H1 (cell line): ENCODE measurements around the gene UNK. TPM values are rescaled to one million over a fixed set of nuclear protein-coding genes. Genes with fewer than 3 reads are reported as not detected.

ENCODE experiments used
- BACH1 ChIP-seq: IDR thresholded peaks from 2 replicates; pipeline ENCODE4 v1.6.1; 2012; ENCODE audit warnings: low read length, improper control_type of control experiment
- CBX8 ChIP-seq: fragments of 300-800, 300-1000 bp; sonication (generic); IDR thresholded peaks from 2 replicates; pipeline ENCODE4 v1.7.1; 2016; ENCODE audit warnings: low read depth, low read length, borderline replicate concordance
- NANOG ChIP-seq: IDR thresholded peaks from 2 replicates; pipeline ENCODE4 v1.6.1; 2011; ENCODE audit warnings: low read length, low read depth, mild to moderate bottlenecking, inconsistent platforms; ENCODE audit not compliant: insufficient read depth, poor library complexity, severe bottlenecking
- RAD21 ChIP-seq, 2 experiments: IDR thresholded peaks in 1 of 2; conservative IDR thresholded peaks in 1 of 2; 2 replicates each; pipeline ENCODE4 v1.6.1; 2011; ENCODE audit warnings: low read depth in 2 of 2, low read length in 2 of 2, improper control_type of control experiment in 1 of 2, inconsistent platforms in 1 of 2, mild to moderate bottlenecking in 1 of 2, moderate library complexity in 1 of 2
- SIRT6 ChIP-seq: IDR thresholded peaks from one replicate; pipeline ENCODE4 v1.7.1; 2012; ENCODE audit warnings: low read length, inconsistent platforms
- polyA plus RNA-seq, 7 experiments: library from polyadenylated mRNA; depleted of rRNA in 3 of 7; stranded (reverse) in 5 of 7; unstranded in 2 of 7; fragments of >200 nt in 5 of 7; fragments of 200-250 nt in 2 of 7; gene quantifications; 1 replicate in 5 of 7; 2 replicates in 1 of 7; 4 replicates in 1 of 7; pipeline versions ENCODE4 v1.2.1 to v1.2.3, GENCODE V29; 2011 to 2013; ENCODE audit warnings: missing spikeins in 2 of 7, mixed read lengths in 2 of 7
- total RNA-seq: library from RNA; stranded (reverse); fragmentation: NEBNext Ultra II Directional; extraction: Animal tissue kit (Norgen Biotek cat#: 25700); gene quantifications from 2 replicates; pipeline ENCODE4 v1.2.1, GENCODE V29; 2021

The UNK gene
- total and polyA plus RNA-seq, 2 of the 8 experiments (the other 6 are each of a cell fraction or from before 2014, with no cell fraction given) = 24.2 to 33.3 TPM

GRCh38 chr17:75843577-75844529 lies 59.2 kb downstream of the UNK start, which contains the start of gene UNC13D (continued):
- no peak for TF ChIP-seq RAD21 (IDR thresholded peaks at IDR 0.05 in 1 of 2, conservative IDR thresholded peaks at IDR 0.05 in 1 of 2; ENCODE audit: low read depth in 2 of 2, low read length in 2 of 2)
- no peak for TF ChIP-seq NANOG
- no peak for TF ChIP-seq CBX8
- no peak for TF ChIP-seq BACH1
- TF ChIP-seq SIRT6 = no peak
- TF ChIP-seq, all 59 proteins: peak for 0
